ENCODE measurements around the gene IQCK.

The IQCK gene

GRCh38 chr16:19766988-19767387 lies 48.9 kb downstream of the IQCK start:
- TF ChIP-seq CTCF (IDR thresholded peaks at IDR 0.05; ENCODE audit: low read depth, low read length, poor library complexity, severe bottlenecking) (no peak), EZH2phosphoT487 (IDR thresholded peaks at IDR 0.05; ENCODE audit: borderline replicate concordance, low read length) (no peak)
- no peaks in the 10 kb centered on the region; the same call in 1 of the 2 replicates for H3K27me3 ChIP-seq (ENCODE audit: control insufficient read depth, low read length)
- H3K79me2 ChIP-seq (ENCODE audit: control insufficient read depth, low read length): no peaks in the 10 kb centered on the region
- no peak overlapping the region for H3K27ac ChIP-seq (ENCODE audit: low read depth, low read length)
- H3K4me3 ChIP-seq (ENCODE audit: low read length): no peak overlapping the region
- no peaks in the 10 kb centered on the region for H3K4me1 ChIP-seq (ENCODE audit: control insufficient read depth, low read length)
- no peak overlapping the region for H3K4me2 ChIP-seq (ENCODE audit: low read length)
- no peaks in the 10 kb centered on the region for H3F3A ChIP-seq (ENCODE audit: control insufficient read depth, insufficient read depth)
- no peaks in the 10 kb centered on the region for H3K9me3 ChIP-seq (ENCODE audit: control insufficient read depth, insufficient read depth, low read length)
- H3K9me2 ChIP-seq (replicated peaks; ENCODE audit: control insufficient read depth, low read length): no peaks in the 10 kb centered on the region
- H4K20me1 ChIP-seq (ENCODE audit: control insufficient read depth, insufficient read depth, low read depth, low read length): no peaks in the 10 kb centered on the region
- H3K36me3 ChIP-seq (ENCODE audit: control insufficient read depth, low read length): no peaks in the 10 kb centered on the region

GRCh38 chr16:19767497-19767896 lies 49.4 kb downstream of the IQCK start:
- Histone ChIP-seq H3K27ac (ENCODE audit: low read depth, low read length) (no peak overlapping the region), H3K9me3 (ENCODE audit: control insufficient read depth, insufficient read depth, low read length) (no peaks in the 10 kb centered on the region), H3K9me2 (replicated peaks; ENCODE audit: control insufficient read depth, low read length) (no peaks in the 10 kb centered on the region), H4K20me1 (ENCODE audit: control insufficient read depth, insufficient read depth, low read depth, low read length) (no peaks in the 10 kb centered on the region), H3K36me3 (ENCODE audit: control insufficient read depth, low read length) (no peaks in the 10 kb centered on the region), H3K4me2 (ENCODE audit: low read length) (no peak overlapping the region), H3K27me3 (ENCODE audit: control insufficient read depth, low read length) (no peaks in the 10 kb centered on the region; the same call in 1 of the 2 replicates), H3K79me2 (ENCODE audit: control insufficient read depth, low read length) (no peaks in the 10 kb centered on the region), H3F3A (ENCODE audit: control insufficient read depth, insufficient read depth) (no peaks in the 10 kb centered on the region), H3K4me3 (ENCODE audit: low read length) (no peak overlapping the region), H3K4me1 (ENCODE audit: control insufficient read depth, low read length) (no peaks in the 10 kb centered on the region)
- TF ChIP-seq EZH2phosphoT487 (IDR thresholded peaks at IDR 0.05; ENCODE audit: borderline replicate concordance, low read length) (no peak), CTCF (IDR thresholded peaks at IDR 0.05; ENCODE audit: low read depth, low read length, poor library complexity, severe bottlenecking) (no peak)

- Histone ChIP-seq H3K79me2 (ENCODE audit: control insufficient read depth, low read length) (no peaks in the 10 kb centered on the region), H3K27ac (ENCODE audit: low read depth, low read length) (no peak overlapping the region), H3K36me3 (ENCODE audit: control insufficient read depth, low read length) (no peaks in the 10 kb centered on the region), H3K4me2 (ENCODE audit: low read length) (no peak overlapping the region), H3F3A (ENCODE audit: control insufficient read depth, insufficient read depth) (no peaks in the 10 kb centered on the region), H3K9me2 (replicated peaks; ENCODE audit: control insufficient read depth, low read length) (no peaks in the 10 kb centered on the region), H3K27me3 (ENCODE audit: control insufficient read depth, low read length) (no peaks in the 10 kb centered on the region; the same call in 1 of the 2 replicates), H3K4me1 (ENCODE audit: control insufficient read depth, low read length) (no peaks in the 10 kb centered on the region), H3K4me3 (ENCODE audit: low read length) (no peak overlapping the region), H4K20me1 (ENCODE audit: control insufficient read depth, insufficient read depth, low read depth, low read length) (no peaks in the 10 kb centered on the region), H3K9me3 (ENCODE audit: control insufficient read depth, insufficient read depth, low read length) (no peaks in the 10 kb centered on the region)
- TF ChIP-seq EZH2phosphoT487 (IDR thresholded peaks at IDR 0.05; ENCODE audit: borderline replicate concordance, low read length) (no peak), CTCF (IDR thresholded peaks at IDR 0.05; ENCODE audit: low read depth, low read length, poor library complexity, severe bottlenecking) (no peak)
Measured at GRCh38 chr16:19769239-19769638, 51.2 kb downstream of the IQCK start.

All from DOHH2 (cell line).